Right atrium auricular region (tissue), 2 donors: ENCODE results near the gene MFAP3L. TPM values are rescaled to one million over a fixed set of nuclear protein-coding genes. Genes with fewer than 3 reads are reported as not detected.

Source experiments
- DNase-seq: peaks from one replicate; pipeline ENCODE4 v3.0.0-alpha.2; 2019; ENCODE audit warnings: low spot score
- H3K27ac ChIP-seq, 2 donors: fragments of 200-600 bp; sonication (generic); 1 replicate in 1 of 2; 2 replicates in 1 of 2; pipeline ENCODE4 v1.5.1; 2016 to 2019
- H3K27me3 ChIP-seq, 2 donors: fragments of 200-600 bp; sonication (generic); one replicate each; pipeline versions ENCODE4 v1.5.1 to v1.6.0; 2017 to 2019
- H3K36me3 ChIP-seq: fragments of 200-600 bp; sonication (generic); one replicate; pipeline ENCODE4 v1.5.1; 2016
- H3K4me1 ChIP-seq, 2 donors: fragments of 200-600 bp; sonication (generic); one replicate each; pipeline versions ENCODE4 v1.5.1 to v1.6.0; 2017 to 2019
- H3K4me3 ChIP-seq, 2 donors: fragments of 200-600 bp; sonication (generic); 1 replicate in 1 of 2; 2 replicates in 1 of 2; pipeline ENCODE4 v1.5.1; 2017 to 2019; ENCODE audit warnings: mild to moderate bottlenecking in 1 of 2, moderate library complexity in 1 of 2
- H3K9me3 ChIP-seq, 2 donors: fragments of 200-600 bp; sonication (generic); one replicate each; pipeline ENCODE4 v1.5.1; 2019
- total RNA-seq, 2 donors: library from RNA; depleted of rRNA; stranded (reverse); fragments of >200 nt; gene quantifications; one replicate each; pipeline ENCODE4 v1.1.0, GENCODE V29; 2016
- TF ChIP-seq, protein P1 (sequence below), 2 donors: fragments of 200-600 bp; sonication (generic); IDR thresholded peaks; one replicate each; pipeline ENCODE4 v1.5.1; 2019; ENCODE audit warnings: antibody characterized with exemption in 2 of 2

MFAP3L gene
- total RNA-seq, 2 donors from 2014 or later, result 7.7 to 8.1 TPM

DNA sequence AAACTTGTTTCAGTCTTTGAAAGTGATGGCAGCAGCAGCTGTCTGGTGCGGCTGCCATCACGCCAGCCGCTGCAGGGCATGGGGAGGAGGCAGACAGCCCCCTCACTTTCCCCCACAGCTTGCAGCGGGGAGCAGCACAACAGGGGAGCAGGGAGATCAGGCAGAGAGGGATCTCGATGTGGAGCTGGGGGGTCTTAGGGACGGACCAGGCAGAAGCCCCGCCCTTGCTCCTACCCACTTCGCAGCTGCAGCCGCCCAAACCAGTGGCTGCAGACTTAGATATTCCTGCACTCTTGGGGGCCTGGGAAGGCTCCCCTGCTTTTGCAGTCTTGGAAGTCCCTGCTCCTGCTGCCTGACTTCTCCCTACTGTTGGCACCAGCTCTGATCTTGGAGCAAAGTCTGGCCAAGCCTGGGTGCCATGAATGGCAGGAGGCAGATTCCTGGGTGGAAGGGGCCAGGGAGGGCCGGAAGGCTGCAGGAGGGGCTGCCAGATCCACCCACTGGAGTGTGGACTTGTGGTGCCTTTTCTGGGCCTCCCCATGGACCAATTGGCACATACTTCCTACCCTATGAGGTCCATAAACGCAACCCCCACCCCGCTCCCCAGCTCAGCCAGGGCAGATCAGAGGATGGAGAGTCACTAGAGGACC, 14.0 kb upstream of the MFAP3L start:
- TF ChIP-seq, protein P1, sequence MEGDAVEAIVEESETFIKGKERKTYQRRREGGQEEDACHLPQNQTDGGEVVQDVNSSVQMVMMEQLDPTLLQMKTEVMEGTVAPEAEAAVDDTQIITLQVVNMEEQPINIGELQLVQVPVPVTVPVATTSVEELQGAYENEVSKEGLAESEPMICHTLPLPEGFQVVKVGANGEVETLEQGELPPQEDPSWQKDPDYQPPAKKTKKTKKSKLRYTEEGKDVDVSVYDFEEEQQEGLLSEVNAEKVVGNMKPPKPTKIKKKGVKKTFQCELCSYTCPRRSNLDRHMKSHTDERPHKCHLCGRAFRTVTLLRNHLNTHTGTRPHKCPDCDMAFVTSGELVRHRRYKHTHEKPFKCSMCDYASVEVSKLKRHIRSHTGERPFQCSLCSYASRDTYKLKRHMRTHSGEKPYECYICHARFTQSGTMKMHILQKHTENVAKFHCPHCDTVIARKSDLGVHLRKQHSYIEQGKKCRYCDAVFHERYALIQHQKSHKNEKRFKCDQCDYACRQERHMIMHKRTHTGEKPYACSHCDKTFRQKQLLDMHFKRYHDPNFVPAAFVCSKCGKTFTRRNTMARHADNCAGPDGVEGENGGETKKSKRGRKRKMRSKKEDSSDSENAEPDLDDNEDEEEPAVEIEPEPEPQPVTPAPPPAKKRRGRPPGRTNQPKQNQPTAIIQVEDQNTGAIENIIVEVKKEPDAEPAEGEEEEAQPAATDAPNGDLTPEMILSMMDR (IDR thresholded peaks at IDR 0.05), result no peak
- H3K27me3 ChIP-seq, result no peaks in the 10 kb centered on the region
- H3K36me3 ChIP-seq, result no peaks in the 10 kb centered on the region
- H3K9me3 ChIP-seq, result no peaks in the 10 kb centered on the region
- H3K4me1 ChIP-seq, result no peaks in the 10 kb centered on the region
- no peak overlapping the region for H3K4me3 ChIP-seq
- no peak overlapping the region for H3K27ac ChIP-seq
- no peak for DNase-seq

- Histone ChIP-seq H3K4me1 (no peaks in the 10 kb centered on the region), H3K9me3 (no peaks in the 10 kb centered on the region), H3K4me3 (no peak overlapping the region), H3K27ac (no peak overlapping the region), H3K36me3 (no peaks in the 10 kb centered on the region), H3K27me3 (no peaks in the 10 kb centered on the region)
- DNase-seq, result no peak
- TF ChIP-seq, protein P1 (IDR thresholded peaks at IDR 0.05), result no peak
Observed at GRCh38 chr4:170038769-170039168, 12.6 kb upstream of the MFAP3L start.

DNA sequence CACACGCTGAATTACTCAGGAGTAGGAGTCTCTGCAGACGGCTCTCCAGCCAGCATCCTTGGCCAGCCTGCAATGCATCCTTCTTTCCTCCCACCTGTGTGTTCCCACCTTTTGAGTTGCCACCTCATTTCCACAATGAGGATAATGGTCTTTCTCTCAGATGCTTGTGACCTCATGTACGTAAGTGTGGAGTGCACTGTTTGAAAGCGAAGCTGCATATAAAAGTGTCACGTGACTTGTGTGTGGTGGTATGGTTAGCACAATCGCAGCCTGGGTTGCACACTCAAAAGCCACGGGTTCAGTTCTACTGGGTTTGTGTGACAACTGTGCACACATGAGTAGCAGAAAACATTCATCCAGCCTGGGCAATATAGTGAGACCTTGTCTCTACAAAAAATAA, 12.0 kb upstream of the MFAP3L start:
- TF ChIP-seq, protein P1 (IDR thresholded peaks at IDR 0.05), result no peak
- no peak overlapping the region for H3K27ac ChIP-seq
- no peaks in the 10 kb centered on the region for H3K9me3 ChIP-seq
- no peaks in the 10 kb centered on the region for H3K27me3 ChIP-seq
- DNase-seq, result no peak
- H3K4me3 ChIP-seq, result no peak overlapping the region
- no peaks in the 10 kb centered on the region for H3K4me1 ChIP-seq
- no peaks in the 10 kb centered on the region for H3K36me3 ChIP-seq

GRCh38 chr4:170037481-170037880, 11.3 kb upstream of the MFAP3L start:
- DNase-seq, result no peak

GRCh38 chr4:170035845-170036244, 9.7 kb upstream of the MFAP3L start:
- Histone ChIP-seq H3K36me3 (no peaks in the 10 kb centered on the region), H3K4me1 (no peaks in the 10 kb centered on the region), H3K27me3 (no peaks in the 10 kb centered on the region), H3K4me3 (no peak overlapping the region), H3K9me3 (no peaks in the 10 kb centered on the region), H3K27ac (no peak overlapping the region)
- DNase-seq, result no peak
- TF ChIP-seq, protein P1 (IDR thresholded peaks at IDR 0.05), result no peak

More at GRCh38 chr4:170037481-170037880, 11.3 kb upstream of the MFAP3L start:
- TF ChIP-seq, protein P1 (IDR thresholded peaks at IDR 0.05), result no peak
- Histone ChIP-seq H3K4me3 (no peak overlapping the region), H3K27ac (no peak overlapping the region), H3K4me1 (no peaks in the 10 kb centered on the region), H3K27me3 (no peaks in the 10 kb centered on the region), H3K9me3 (no peaks in the 10 kb centered on the region), H3K36me3 (no peaks in the 10 kb centered on the region)

DNA sequence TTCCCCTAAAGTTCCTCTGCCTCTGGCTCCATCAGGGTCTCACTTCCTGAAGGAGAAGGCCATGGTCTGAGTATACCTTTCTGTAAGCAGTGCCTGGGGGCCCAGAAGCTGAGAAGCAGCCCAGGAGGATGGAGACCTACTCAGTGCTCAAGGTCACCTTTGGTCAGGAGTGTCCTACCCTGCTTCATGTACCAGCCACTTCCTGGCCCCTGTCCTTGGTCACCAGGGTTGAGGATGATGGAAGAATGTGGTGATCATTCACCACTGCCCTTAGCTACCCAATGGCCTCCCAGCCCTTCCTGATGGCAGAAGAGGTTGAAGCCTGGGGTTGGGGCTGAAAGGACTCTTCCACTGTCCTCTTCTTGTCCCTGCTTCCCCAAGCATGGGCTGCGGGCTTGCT, 9.0 kb upstream of the MFAP3L start:
- DNase-seq, result no peak
- no peak overlapping the region for H3K4me3 ChIP-seq
- H3K36me3 ChIP-seq, result no peaks in the 10 kb centered on the region
- TF ChIP-seq, protein P1 (IDR thresholded peaks at IDR 0.05), result no peak
- H3K27ac ChIP-seq, result no peak overlapping the region
- no peaks in the 10 kb centered on the region for H3K4me1 ChIP-seq
- no peaks in the 10 kb centered on the region for H3K9me3 ChIP-seq
- no peaks in the 10 kb centered on the region for H3K27me3 ChIP-seq
